ENCODE data around the gene PTCH2.

Gene PTCH2

GRCh38 chr1:44777969-44778635 is 65.0 kb downstream of the PTCH2 start:
- DNase-seq = no peak

- no peak for DNase-seq
Measured at GRCh38 chr1:44777547-44777946, 65.5 kb downstream of the PTCH2 start.

- no peak for DNase-seq
Measured at GRCh38 chr1:44776730-44777068, 66.4 kb downstream of the PTCH2 start.

- no peak for DNase-seq
Measured at GRCh38 chr1:44775930-44776729, 66.9 kb downstream of the PTCH2 start.

- DNase-seq = peak; percentile 94
Measured at GRCh38 chr1:44775078-44775929, 67.7 kb downstream of the PTCH2 start, which contains the start of gene RPS8. TSS of gene RPS8 (plus strand) at chr1:44775540. CDS start at chr1:44775597, 57 bp downstream.
